GM12891 (cell line): Measurements from ENCODE around the gene MYO7A.

Source experiments
- DNase-seq: peaks from one replicate; pipeline ENCODE4 v3.0.0; 2011; ENCODE audit warnings: low spot score; ENCODE audit not compliant: insufficient read length
- FAIRE-seq: peaks from 2 replicates; lab custom pipeline; 2011; peaks lifted over from hg19 to GRCh38; lab: Jason Lieb, UNC
- PAX5 ChIP-seq: IDR thresholded peaks from 2 replicates; pipeline ENCODE4 v1.6.1; 2011; ENCODE audit warnings: low read length, moderate library complexity, mild to moderate bottlenecking; ENCODE audit not compliant: insufficient read depth, severe bottlenecking
- POLR2A ChIP-seq: IDR thresholded peaks from 2 replicates; pipeline ENCODE4 v1.6.1; 2011; ENCODE audit warnings: low read depth, low read length, control low read depth
- POLR2AphosphoS5 ChIP-seq: IDR thresholded peaks from 2 replicates; pipeline ENCODE4 v1.6.1; 2011; ENCODE audit warnings: low read depth, low read length, control low read depth
- POU2F2 ChIP-seq: IDR thresholded peaks from 2 replicates; pipeline ENCODE4 v1.6.1; 2011; ENCODE audit warnings: low read depth, mild to moderate bottlenecking, control low read depth, low read length, moderate library complexity
- SPI1 ChIP-seq: IDR thresholded peaks from 2 replicates; pipeline ENCODE4 v1.6.1; 2011; ENCODE audit warnings: low read depth, low read length, control low read depth
- TAF1 ChIP-seq: IDR thresholded peaks from 2 replicates; pipeline ENCODE4 v1.6.1; 2011; ENCODE audit warnings: low read depth, low read length, control low read depth

MYO7A gene

DNA sequence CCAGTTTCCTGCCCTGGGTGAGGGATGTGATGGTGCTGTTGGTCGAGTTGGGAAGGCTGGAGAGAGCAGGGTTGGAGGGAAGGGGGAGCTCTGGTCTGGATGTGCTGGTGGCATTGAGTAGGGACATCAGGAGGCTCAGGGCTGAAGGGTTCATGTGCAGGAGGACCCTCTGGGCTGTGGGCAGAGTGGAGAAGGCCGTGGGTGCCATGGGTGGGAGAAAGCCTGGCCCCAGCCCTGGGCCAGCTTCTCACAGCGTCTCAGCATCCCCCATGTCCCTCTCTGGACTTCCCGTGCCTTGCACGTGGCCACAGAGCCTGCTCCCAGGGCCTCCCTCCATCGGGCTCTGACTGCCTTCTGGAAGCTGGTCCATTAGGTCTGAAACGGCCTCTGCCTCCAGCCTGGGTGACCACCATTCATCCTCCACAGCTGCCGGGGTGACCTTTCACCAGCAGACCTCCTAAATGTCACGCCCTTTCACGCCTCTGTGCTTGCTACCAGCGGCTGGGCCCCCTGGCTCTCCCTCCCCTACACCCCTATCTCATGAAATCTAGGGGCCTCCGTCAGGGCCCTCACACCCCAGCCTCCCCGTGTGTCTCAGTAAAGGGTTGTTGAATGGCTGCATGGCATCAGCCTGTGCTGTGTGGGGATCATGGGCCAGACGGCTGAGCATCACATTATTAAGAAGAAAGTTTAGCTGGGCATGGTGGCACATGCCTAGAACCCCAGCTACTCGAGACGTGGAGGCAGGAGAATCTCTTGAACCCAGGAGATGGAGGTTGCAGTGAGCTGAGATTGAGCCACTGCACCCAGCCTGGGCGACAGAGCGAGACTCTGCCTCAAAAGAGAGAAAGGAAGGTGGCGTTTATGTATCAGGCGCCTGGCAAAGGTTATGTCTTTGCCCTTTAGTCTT, 25.5 kb downstream of the MYO7A start:
- TF ChIP-seq POLR2A (no peak), TAF1 (no peak), SPI1 (no peak), POU2F2 (no peak), PAX5 (no peak), POLR2AphosphoS5 (no peak)
- DNase-seq: no peak
- no peak for FAIRE-seq

- TF ChIP-seq PAX5: no peak
- TF ChIP-seq TAF1: no peak
- no peak for TF ChIP-seq POLR2A
- no peak for TF ChIP-seq POU2F2
- TF ChIP-seq SPI1: no peak
- no peak for TF ChIP-seq POLR2AphosphoS5
- no peak for DNase-seq
- FAIRE-seq: peak; percentile 60
Observed at GRCh38 chr11:77154381-77155081, 26.5 kb downstream of the MYO7A start.

DNA sequence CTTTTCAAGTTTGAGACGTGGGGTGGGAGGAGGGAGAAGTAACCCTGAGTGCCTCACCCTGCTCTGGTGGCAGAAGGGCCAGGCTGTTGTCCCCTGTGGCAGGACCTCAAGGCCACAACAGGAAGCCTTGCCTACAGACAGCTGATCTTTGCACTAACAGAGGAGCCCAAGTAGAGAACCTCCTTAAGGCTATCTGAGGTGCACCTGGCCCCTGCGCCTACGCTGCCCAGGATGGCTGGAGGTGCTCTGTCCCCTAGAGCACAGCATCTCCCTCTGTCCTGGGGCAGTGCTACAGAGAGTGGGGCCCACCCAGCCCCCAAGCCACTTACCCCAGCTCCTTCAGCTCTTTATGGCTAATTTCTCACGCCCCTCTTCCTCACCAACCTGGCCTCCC, 27.0 kb downstream of the MYO7A start:
- DNase-seq (no peak), FAIRE-seq (no peak)
- TF ChIP-seq PAX5 (no peak), POU2F2 (no peak), SPI1 (no peak), TAF1 (no peak), POLR2AphosphoS5 (no peak)

DNA sequence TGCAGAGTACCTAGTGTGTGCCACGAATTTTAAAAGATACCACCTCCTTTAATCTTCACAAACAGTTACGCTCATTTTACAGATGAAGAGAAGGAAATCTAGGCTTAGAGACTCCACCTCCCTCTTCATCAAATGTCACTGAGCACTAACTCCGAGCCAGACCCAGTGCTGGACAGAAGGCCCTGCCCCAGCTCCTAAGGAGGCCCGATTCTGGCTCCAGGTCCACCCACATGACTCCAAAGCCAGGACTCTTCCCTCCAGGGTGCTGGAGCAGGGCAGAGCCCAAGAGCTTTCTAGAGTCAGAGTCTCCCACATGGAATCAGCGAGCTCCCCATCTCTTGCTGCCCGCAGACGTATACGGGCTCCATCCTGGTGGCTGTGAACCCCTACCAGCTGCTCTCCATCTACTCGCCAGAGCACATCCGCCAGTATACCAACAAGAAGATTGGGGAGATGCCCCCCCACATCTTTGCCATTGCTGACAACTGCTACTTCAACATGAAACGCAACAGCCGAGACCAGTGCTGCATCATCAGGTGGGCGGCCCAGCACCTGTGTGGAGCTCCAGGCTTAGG, 27.6 kb downstream of the MYO7A start:
- FAIRE-seq (no peak), DNase-seq (no peak)
- TF ChIP-seq POU2F2 (no peak), PAX5 (no peak), POLR2A (no peak), SPI1 (no peak), TAF1 (no peak), POLR2AphosphoS5 (no peak)

DNA sequence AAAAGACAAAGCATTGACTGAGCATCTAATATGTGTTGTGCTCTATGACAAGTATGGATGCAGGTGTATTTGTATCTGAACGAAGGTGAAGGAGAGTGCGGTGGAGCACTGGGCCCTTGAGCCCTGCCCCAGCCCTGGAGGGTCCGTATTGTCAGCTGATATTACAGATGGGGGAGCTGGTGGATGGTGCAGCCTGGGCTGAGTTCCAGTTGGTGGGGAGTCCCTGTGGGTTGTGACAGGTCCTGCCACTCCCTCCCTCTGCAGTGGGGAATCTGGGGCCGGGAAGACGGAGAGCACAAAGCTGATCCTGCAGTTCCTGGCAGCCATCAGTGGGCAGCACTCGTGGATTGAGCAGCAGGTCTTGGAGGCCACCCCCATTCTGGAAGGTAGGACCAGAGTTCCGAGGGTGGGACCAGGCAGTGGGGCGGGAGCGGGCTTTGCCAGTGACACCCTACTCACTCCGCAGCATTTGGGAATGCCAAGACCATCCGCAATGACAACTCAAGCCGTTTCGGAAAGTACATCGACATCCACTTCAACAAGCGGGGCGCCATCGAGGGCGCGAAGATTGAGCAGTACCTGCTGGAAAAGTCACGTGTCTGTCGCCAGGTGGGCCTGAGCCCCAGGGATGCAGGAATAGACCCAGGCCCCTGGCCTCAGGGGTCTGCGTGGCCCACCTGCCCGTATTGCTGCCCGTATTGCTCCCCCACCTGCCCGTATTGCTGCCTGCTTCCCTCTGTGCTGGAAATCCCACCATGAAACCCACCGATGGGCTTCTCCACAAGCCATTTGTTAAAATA, 28.6 kb downstream of the MYO7A start:
- TF ChIP-seq SPI1 (no peak), PAX5 (no peak), POU2F2 (no peak), TAF1 (no peak), POLR2AphosphoS5 (no peak), POLR2A (no peak)
- DNase-seq (no peak), FAIRE-seq (no peak)

DNA sequence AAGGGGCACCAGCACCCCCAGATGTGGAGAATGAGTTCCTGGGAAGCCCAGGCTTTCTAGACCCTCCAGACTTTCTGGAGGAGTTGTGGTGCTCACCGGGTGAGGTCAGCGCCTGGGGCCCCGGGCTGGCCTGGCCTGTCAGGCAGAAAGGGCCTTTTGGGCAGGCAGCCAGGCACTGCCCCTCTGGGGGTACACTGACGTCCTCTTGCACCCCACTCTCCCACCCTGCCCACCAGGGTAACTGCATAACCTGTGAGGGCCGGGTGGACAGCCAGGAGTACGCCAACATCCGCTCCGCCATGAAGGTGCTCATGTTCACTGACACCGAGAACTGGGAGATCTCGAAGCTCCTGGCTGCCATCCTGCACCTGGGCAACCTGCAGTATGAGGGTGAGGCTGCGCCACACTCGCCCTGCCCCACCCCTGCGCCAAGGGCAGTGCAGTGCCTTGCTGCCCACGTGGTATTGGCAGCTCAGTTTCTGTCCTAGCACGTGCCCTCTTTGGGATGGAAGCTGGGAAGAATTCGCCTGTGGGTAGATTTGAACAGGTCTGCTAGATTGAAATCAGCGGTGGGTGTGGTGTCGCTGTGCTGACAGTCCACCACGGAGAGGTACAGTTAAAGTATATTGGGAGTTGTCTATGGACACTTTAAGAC, 30.1 kb downstream of the MYO7A start:
- no peak for DNase-seq
- TF ChIP-seq POLR2A (no peak), POU2F2 (no peak), PAX5 (no peak)
- FAIRE-seq: no peak

DNA sequence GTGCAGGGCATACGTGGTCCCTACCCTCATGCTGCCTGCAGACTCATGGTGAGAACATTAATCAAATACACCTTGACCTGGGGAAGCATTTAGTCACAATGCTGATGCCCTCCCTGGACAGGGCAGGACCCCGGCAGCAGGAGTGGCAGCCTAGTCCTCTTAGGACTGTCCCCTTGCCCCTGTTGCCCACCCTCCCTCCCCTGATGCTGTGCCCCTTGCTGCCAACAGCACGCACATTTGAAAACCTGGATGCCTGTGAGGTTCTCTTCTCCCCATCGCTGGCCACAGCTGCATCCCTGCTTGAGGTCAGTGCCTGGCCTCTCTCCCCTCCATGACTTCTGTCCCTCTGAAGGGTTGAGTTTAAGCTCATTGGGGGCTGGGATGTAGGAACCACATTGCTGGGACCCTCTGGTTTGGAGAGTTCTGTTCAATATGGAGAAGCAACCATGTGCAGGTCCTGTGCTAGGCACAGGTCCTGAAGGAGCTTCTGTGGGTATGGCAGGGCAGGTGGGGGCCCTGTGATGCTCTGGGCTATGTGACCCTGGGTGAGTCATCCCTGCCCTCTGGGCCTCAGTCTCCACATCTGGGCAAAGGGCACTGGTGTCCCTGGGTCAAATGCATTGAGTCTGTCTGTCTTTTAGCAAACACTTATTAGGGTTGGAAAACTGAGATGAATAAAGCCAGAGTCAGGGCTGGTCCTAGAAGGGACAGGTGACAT, 31.3 kb downstream of the MYO7A start:
- FAIRE-seq (no peak), DNase-seq (no peak)
- TF ChIP-seq POU2F2: no peak

- TF ChIP-seq PAX5 (no peak), POLR2A (no peak), TAF1 (no peak), POU2F2 (no peak), POLR2AphosphoS5 (no peak)
- DNase-seq: no peak
- no peak for FAIRE-seq
Observed at GRCh38 chr11:77159937-77160495, 32.0 kb downstream of the MYO7A start.
